CD4-positive, alpha-beta T cell (primary cell): ENCODE measurements around the gene CD44. TPM values are rescaled to one million over a fixed set of nuclear protein-coding genes. Genes with fewer than 3 reads are reported as not detected.
A peak's percentile ranks its signal among the peaks of the same experiment; 100 is the strongest.

Source experiments
- ATAC-seq: fragments of 200-7000 bp; cut with Tn5 transposase; one replicate; pipeline ENCODE4 v1.10.0; 2022; ENCODE audit warnings: mild to moderate bottlenecking; ENCODE audit not compliant: poor library complexity
- CTCF ChIA-PET: fragments of 350-600 bp; sonication (Branson Sonifier 250); formaldehyde crosslinking; loops from one replicate; lab custom pipeline; 2021; ENCODE audit warnings: antibody characterized with exemption, inconsistent platforms; lab: Charles Lee
- POLR2A ChIA-PET: fragments of 350-600 bp; sonication (Branson Sonifier 250); formaldehyde crosslinking; loops from one replicate; lab custom pipeline; 2021; ENCODE audit warnings: antibody characterized with exemption, inconsistent platforms; lab: Charles Lee
- DNase-seq, 14 experiments: peaks; one replicate each; pipeline ENCODE4 v3.0.0-alpha.2; 2013 to 2020; ENCODE audit warnings: mixed read lengths in 2 of 14
- H3K27ac ChIP-seq, 2 donors: one replicate each; pipeline versions ENCODE4 v1.5.1 to v1.7.0; 2013; ENCODE audit warnings: low read length in 2 of 2, low read depth in 1 of 2, mild to moderate bottlenecking in 1 of 2
- H3K27me3 ChIP-seq, 2 experiments: 1 replicate in 1 of 2; 2 replicates in 1 of 2; pipeline versions ENCODE4 v1.6.1 to v1.7.0; 2013; ENCODE audit warnings: low read length in 2 of 2, control low read depth in 1 of 2, mild to moderate bottlenecking in 1 of 2, moderate library complexity in 1 of 2; ENCODE audit not compliant: insufficient read depth in 2 of 2, control insufficient read depth in 1 of 2
- H3K36me3 ChIP-seq: one replicate; pipeline ENCODE4 v1.6.1; 2013; ENCODE audit warnings: low read length, control low read depth; ENCODE audit not compliant: insufficient read depth
- H3K4me1 ChIP-seq: one replicate; pipeline ENCODE4 v1.6.1; 2013; ENCODE audit warnings: low read length, control low read depth; ENCODE audit not compliant: insufficient read depth
- H3K4me3 ChIP-seq: one replicate; pipeline ENCODE4 v1.5.1; 2013; ENCODE audit warnings: mild to moderate bottlenecking, low read length, moderate library complexity
- H3K9me3 ChIP-seq, 2 experiments: 1 replicate in 1 of 2; 2 replicates in 1 of 2; pipeline versions ENCODE4 v1.6.1 to v1.7.0; 2013; ENCODE audit warnings: low read length in 2 of 2, mild to moderate bottlenecking in 2 of 2, control low read depth in 1 of 2, moderate library complexity in 1 of 2; ENCODE audit not compliant: control insufficient read depth in 1 of 2, insufficient read depth in 1 of 2
- H3K27ac Mint-ChIP-seq: one replicate; pipeline ENCODE4 v1.8.0; 2020; ENCODE audit warnings: mixed read lengths
- H3K27me3 Mint-ChIP-seq: one replicate; pipeline ENCODE4 v1.8.0; 2021; ENCODE audit warnings: mixed read lengths
- H3K36me3 Mint-ChIP-seq: one replicate; pipeline ENCODE4 v1.8.0; 2021; ENCODE audit warnings: low read depth, mixed read lengths
- H3K4me1 Mint-ChIP-seq: one replicate; pipeline ENCODE4 v1.8.0; 2021; ENCODE audit warnings: low read depth, mixed read lengths
- H3K4me3 Mint-ChIP-seq: one replicate; pipeline ENCODE4 v1.8.0; 2020; ENCODE audit warnings: mild to moderate bottlenecking, mixed read lengths
- H3K9me3 Mint-ChIP-seq: one replicate; pipeline ENCODE4 v1.8.0; 2020; ENCODE audit warnings: mixed read lengths
- CTCF ChIP-seq: fragments of 200-600 bp; IDR thresholded peaks from one replicate; pipeline ENCODE4 v1.8.0; 2022; ENCODE audit warnings: antibody characterized with exemption, mild to moderate bottlenecking
- intact Hi-C, 2 experiments: fragments of 100-400 bp; cut with DNase I in 1 of 2; cut with micrococcal nuclease in 1 of 2; formaldehyde crosslinking; loops; one replicate each; pipeline versions ENCODE4 v1.15.1 to v1.9.0; 2023 to 2025; cut with DNase I, micrococcal nuclease
- total RNA-seq, 174 experiments: library from RNA in 2 of 174; stranded (reverse) in 2 of 174; gene quantifications; one replicate each; pipeline ENCODE4 v1.2.3 and lab custom pipeline; 2021 to 2026

The CD44 gene
- total RNA-seq, 2 experiments from 2014 or later: 1,283 to 1,330 TPM

DNA sequence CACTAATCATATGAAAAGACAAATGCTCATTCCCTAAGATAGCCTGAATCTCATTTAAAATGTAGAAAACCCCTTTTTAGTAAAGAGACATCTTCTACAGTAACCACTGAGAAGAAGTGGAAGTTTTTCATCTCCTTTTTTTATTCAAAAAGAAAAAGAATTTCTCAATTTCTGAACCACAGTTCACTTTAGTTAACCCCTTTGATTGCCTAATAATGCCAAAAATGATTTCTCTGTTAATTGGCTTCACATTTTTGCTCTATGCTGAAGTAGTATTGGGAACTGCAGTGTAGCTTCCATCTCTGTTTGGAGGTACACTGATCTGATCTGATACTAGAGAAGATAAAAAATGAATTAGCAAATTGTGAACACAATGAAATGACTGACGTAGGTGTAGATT, 58.3 kb downstream of the CD44 start:
- intact Hi-C loops: no loop called here
- H3K9me3 ChIP-seq: no peaks in the 10 kb centered on the region
- peaks cover 99% of the 10 kb centered on the region for H3K36me3 ChIP-seq
- no peak overlapping the region for H3K27ac ChIP-seq
- no peaks in the 10 kb centered on the region for H3K27me3 ChIP-seq
- DNase-seq: no peak
- TF ChIP-seq CTCF: no peak
- no peaks in the 10 kb centered on the region for H3K9me3 Mint-ChIP-seq
- H3K4me1 ChIP-seq: peaks cover 12% of the 10 kb centered on the region
- ChIA-PET CTCF (interaction anchor here (0.8 kb wide), 1 partner anchor 19 kb away, joined by 4 read pairs; no protein-coding TSS in a partner anchor), POLR2A (no interaction called here)
- H3K4me1 Mint-ChIP-seq: peaks cover 99% of the 10 kb centered on the region
- peaks cover 100% of the 10 kb centered on the region for H3K36me3 Mint-ChIP-seq
- H3K4me3 Mint-ChIP-seq: no peak overlapping the region
- no peak for ATAC-seq
- H3K27ac Mint-ChIP-seq: peak overlapping the region; percentile 51
- H3K27me3 Mint-ChIP-seq: no peaks in the 10 kb centered on the region
- H3K4me3 ChIP-seq: no peak overlapping the region

DNA sequence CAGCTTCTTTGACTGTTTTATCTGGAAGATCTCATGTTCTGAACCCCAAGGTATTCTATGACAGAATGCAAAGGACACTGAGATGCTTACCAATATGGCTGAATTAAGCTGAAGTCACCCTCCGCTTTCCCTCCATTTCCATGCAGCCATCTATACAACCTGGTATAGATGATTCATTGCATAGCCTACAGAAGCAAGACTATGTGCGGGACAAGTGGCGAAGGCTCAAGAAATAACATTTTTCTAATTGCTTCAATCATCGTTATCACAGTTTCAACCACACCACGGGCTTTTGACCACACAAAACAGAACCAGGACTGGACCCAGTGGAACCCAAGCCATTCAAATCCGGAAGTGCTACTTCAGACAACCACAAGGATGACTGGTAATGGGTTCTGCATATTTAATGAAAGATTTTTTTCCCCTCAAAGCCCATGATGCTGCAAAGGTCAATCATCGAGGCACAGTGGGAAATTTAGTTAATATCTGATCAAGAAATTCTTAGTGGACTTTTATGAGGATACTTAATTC, 61.9 kb downstream of the CD44 start:
- CTCF ChIA-PET: no interaction called here
- no peaks in the 10 kb centered on the region for H3K9me3 ChIP-seq
- no peak overlapping the region for H3K27ac ChIP-seq
- no peak for DNase-seq
- no peaks in the 10 kb centered on the region for H3K27me3 Mint-ChIP-seq
- H3K36me3 Mint-ChIP-seq: peaks cover 100% of the 10 kb centered on the region
- POLR2A ChIA-PET: no interaction called here
- H3K4me3 ChIP-seq: no peak overlapping the region
- peak overlapping the region; percentile 71 for H3K27ac Mint-ChIP-seq
- H3K9me3 Mint-ChIP-seq: no peaks in the 10 kb centered on the region
- H3K27me3 ChIP-seq: no peaks in the 10 kb centered on the region
- no peak for TF ChIP-seq CTCF
- H3K4me1 Mint-ChIP-seq: peaks cover 93% of the 10 kb centered on the region
- no peaks in the 10 kb centered on the region for H3K4me1 ChIP-seq
- peaks cover 99% of the 10 kb centered on the region for H3K36me3 ChIP-seq
- ATAC-seq: no peak
- intact Hi-C loops: loop anchor here in 1 of 2 experiments (2.0 to 5.0 kb wide), 2 partner anchors 16 to 46 kb away; no protein-coding TSS in a partner anchor
- no peak overlapping the region for H3K4me3 Mint-ChIP-seq

DNA sequence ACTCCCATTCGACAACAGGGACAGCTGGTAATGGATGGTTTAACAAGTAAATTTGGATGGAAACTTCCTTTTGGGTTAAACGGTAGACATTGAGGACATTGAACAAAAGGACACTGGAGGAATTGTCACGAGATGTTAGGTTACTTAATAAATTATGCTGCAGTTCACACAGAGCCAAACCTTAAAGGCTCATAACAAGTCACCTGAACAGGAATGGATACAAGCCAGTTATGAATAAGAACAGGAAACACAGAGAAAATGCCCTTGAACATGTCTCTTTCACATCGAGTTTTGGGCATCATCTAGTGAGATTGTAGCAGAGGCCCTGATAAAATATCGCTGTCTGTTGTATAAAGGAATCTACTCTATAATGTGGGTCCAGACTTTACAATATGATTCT, 65.6 kb downstream of the CD44 start:
- H3K27me3 Mint-ChIP-seq: no peaks in the 10 kb centered on the region
- Histone ChIP-seq H3K4me1 (no peaks in the 10 kb centered on the region), H3K9me3 (peaks cover 0 to 4% of the 10 kb centered on the region in 2 experiments), H3K36me3 (peaks cover 99% of the 10 kb centered on the region), H3K4me3 (no peak overlapping the region), H3K27me3 (no peaks in the 10 kb centered on the region), H3K27ac (no peak overlapping the region)
- peak overlapping the region; percentile 71 for H3K27ac Mint-ChIP-seq
- intact Hi-C loops: loop anchor here in 1 of 2 experiments (5.0 kb wide), 1 partner anchor 43 kb away; no protein-coding TSS in a partner anchor
- DNase-seq: no peak
- ATAC-seq: no peak
- ChIA-PET CTCF (no interaction called here), POLR2A (no interaction called here)
- H3K4me3 Mint-ChIP-seq: no peak overlapping the region
- no peak for TF ChIP-seq CTCF
- peaks cover 100% of the 10 kb centered on the region for H3K36me3 Mint-ChIP-seq
- H3K9me3 Mint-ChIP-seq: peaks cover 6% of the 10 kb centered on the region
- H3K4me1 Mint-ChIP-seq: peaks cover 89% of the 10 kb centered on the region
